Coronary artery (tissue), 2 donors: ENCODE results near the gene RS1.

Experiments
- DNase-seq: peaks from one replicate; pipeline ENCODE4 v3.0.0-alpha.2; 2017; ENCODE audit warnings: low spot score
- H3K27ac ChIP-seq, 2 donors: fragments of 200-600 bp; sonication (generic); one replicate each; pipeline ENCODE4 v1.5.1; 2016 to 2019
- H3K4me3 ChIP-seq: fragments of 200-600 bp; sonication (generic); 2 replicates; pipeline ENCODE4 v1.5.1; 2016; ENCODE audit warnings: mild to moderate bottlenecking, moderate library complexity
- TF ChIP-seq, protein P1 (sequence below): fragments of 200-600 bp; sonication (generic); IDR thresholded peaks from one replicate; pipeline ENCODE4 v1.5.1; 2019; ENCODE audit warnings: antibody characterized with exemption

The RS1 gene

DNA sequence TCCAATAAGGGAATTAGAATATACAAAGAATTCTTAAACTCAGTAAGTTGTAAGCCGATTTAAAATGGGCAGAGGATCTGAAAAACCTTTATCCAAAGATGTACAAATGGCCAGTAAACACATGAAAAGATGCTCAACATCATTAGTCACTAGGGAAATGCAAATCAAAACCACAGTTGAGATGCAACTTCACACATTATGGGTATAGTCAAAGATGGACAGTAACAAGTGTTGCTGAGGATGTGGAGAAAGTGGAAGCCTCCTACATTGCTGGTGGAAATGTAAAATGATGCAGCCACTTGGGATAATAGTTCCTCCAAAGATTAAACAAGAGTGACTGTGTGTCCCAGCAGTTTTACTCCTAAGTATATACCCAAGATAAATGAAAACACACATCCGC lies 32.6 kb downstream of the RS1 start:
- no peak for DNase-seq
- TF ChIP-seq, protein P1, sequence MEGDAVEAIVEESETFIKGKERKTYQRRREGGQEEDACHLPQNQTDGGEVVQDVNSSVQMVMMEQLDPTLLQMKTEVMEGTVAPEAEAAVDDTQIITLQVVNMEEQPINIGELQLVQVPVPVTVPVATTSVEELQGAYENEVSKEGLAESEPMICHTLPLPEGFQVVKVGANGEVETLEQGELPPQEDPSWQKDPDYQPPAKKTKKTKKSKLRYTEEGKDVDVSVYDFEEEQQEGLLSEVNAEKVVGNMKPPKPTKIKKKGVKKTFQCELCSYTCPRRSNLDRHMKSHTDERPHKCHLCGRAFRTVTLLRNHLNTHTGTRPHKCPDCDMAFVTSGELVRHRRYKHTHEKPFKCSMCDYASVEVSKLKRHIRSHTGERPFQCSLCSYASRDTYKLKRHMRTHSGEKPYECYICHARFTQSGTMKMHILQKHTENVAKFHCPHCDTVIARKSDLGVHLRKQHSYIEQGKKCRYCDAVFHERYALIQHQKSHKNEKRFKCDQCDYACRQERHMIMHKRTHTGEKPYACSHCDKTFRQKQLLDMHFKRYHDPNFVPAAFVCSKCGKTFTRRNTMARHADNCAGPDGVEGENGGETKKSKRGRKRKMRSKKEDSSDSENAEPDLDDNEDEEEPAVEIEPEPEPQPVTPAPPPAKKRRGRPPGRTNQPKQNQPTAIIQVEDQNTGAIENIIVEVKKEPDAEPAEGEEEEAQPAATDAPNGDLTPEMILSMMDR: no peak
- H3K4me3 ChIP-seq: no peak overlapping the region
- H3K27ac ChIP-seq: no peak overlapping the region

DNA sequence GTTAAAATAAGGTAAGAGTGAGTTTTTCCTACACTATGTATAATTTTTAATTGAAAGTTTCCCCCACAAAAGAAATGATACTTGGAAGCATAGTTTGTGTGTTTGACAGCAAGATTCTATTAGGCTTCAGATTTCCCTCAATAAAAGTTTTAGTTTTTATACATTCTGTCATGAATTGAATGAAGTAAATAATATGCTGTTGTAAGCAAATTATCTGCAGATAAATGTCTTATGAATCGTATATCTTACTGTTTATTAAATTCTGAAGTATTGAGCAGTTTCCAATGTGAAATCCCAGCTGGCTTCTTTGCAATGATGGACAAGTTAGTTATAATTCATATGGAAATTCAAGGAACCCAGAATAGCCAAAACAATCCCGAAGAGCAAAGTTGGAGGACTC lies 33.5 kb downstream of the RS1 start:
- Histone ChIP-seq H3K27ac (no peak overlapping the region), H3K4me3 (no peak overlapping the region)
- TF ChIP-seq, protein P1: no peak
- no peak for DNase-seq

DNA sequence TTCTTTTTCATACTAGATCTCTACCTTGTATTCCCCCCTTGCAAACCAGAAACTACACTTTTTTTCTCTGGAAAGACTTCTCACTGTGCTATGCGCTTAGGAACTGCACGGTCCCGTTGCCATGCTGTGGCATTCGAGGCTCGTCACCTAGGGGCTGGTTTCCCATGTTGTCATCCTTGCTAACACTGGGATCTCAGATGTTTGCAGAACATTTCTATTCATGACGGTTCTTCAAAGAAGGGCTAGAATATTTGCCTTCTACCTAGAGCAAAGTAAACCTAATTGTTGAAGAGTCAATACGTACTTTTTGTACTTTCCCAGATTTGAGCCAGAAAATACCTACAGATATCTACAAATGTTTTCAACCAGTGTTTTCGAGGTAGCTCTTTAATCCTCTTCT lies 41.0 kb downstream of the RS1 start:
- no peak overlapping the region for H3K4me3 ChIP-seq
- DNase-seq: no peak
- no peak overlapping the region for H3K27ac ChIP-seq
- TF ChIP-seq, protein P1: no peak

DNA sequence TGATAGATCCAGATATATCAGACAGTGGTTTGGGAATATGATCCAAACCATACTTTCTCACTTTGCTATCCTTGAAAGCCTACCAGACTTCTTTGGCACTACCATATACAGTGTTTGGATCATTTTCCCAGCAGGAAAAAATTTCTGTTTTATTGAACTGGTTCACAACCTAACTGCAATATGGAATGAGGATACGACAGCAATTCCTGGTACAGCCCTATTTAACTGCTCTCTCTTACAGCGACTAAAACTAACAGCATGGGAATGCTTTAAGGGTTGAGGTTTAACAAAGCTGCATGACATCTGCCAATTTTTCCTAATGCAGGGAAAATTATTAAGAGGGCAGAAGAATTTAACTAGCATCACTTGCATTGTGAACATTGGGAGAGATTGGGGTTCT lies 47.3 kb downstream of the RS1 start:
- DNase-seq: no peak
- H3K27ac ChIP-seq: no peak overlapping the region
- TF ChIP-seq, protein P1: no peak
- no peak overlapping the region for H3K4me3 ChIP-seq

DNA sequence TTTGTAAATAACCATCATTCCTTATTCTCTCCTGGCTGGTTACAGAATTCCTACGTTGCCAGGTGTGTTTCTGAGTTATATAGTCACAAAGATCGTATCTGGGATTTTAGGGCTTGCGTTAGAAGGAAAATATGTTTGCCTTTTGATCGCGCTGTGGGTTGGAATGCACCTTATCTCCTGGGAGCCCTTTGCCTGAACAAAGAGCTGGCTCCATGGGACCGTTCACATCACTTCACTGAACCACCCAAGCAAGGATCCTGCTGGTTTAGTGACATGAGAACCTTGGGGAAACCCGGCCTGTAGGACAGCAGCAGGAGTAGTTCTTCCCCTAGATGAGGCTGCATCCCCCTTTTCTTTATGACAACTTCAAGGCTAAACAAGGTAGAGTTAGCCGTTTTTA lies 51.6 kb downstream of the RS1 start:
- no peak for DNase-seq
- no peak overlapping the region for H3K27ac ChIP-seq
- H3K4me3 ChIP-seq: no peak overlapping the region
- TF ChIP-seq, protein P1: no peak

DNA sequence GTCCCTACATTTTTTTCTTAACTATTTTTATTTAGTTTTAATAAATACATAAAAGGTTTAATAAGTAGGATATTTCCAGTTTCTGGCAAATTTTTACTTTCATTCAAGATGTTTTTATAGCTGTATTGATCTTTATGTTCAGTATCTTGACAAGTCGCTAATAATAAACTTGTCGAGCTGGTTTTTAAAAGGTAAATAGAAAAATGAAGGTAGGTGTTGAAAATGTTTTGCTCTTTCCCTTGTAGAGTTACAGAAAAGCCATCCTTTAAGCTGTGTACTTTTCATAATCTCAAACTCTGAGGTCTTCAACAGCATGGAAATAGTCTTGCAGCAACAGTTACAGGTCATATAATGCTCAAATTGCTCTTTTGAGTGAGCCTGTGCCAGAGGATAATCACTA lies 52.6 kb downstream of the RS1 start:
- no peak overlapping the region for H3K4me3 ChIP-seq
- DNase-seq: no peak
- no peak overlapping the region for H3K27ac ChIP-seq
- TF ChIP-seq, protein P1: no peak

DNA sequence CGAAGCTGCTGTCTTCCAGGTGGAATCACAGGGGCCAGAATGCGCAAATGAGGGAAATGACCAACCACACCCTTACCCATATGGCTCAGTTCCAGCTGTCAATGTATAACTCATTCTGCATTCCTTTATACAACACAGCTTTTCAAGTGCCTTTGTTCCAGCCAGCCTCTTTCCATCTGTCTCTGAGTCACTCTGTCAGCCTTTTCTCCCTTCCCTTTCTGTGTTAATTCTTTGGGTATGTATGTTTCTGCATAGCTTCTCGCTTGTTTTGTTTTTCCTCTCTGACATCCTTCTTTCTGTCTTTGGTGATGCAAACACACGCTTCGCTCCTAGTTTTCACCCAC lies 54.5 kb downstream of the RS1 start:
- Histone ChIP-seq H3K27ac (no peak overlapping the region), H3K4me3 (no peak overlapping the region)
- no peak for DNase-seq
- TF ChIP-seq, protein P1: no peak
